NCI-H748 treated with DMSO at 0.1 percent for 48 hours (cell line): ENCODE results near the gene MSMP.

Source experiments
- DNase-seq: peaks from one replicate; lab custom pipeline; 2025; lab: John Stamatoyannopoulos, UW

MSMP gene

GRCh38 chr9:35743880-35744518, 10.1 kb downstream of the MSMP start:
- no peak for DNase-seq

- no peak for DNase-seq
Observed at GRCh38 chr9:35743452-35743851, 10.6 kb downstream of the MSMP start.

GRCh38 chr9:35741740-35742139, 12.3 kb downstream of the MSMP start:
- DNase-seq = no peak

DNA sequence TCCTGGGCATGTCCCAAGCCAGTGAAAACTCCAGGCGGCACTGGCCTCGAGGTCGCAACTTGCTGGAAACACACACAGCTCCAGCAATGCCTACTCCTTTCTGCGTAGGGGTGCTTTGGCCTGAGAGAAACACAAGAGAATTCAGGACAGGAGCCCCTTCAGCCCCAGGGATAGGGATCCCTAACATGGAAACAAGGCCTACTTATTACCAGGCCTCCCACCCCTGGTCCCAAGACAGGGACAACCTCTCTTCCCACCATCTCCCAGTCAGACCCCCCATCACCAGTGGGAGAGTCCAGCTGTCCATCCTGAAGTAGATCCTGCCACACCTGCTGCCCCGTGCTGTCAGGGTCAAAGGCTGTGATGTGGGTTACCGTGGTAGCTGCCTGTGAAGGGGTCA, 13.8 kb downstream of the MSMP start:
- no peak for DNase-seq

GRCh38 chr9:35738924-35739323, 15.2 kb downstream of the MSMP start:
- DNase-seq = no peak

DNA sequence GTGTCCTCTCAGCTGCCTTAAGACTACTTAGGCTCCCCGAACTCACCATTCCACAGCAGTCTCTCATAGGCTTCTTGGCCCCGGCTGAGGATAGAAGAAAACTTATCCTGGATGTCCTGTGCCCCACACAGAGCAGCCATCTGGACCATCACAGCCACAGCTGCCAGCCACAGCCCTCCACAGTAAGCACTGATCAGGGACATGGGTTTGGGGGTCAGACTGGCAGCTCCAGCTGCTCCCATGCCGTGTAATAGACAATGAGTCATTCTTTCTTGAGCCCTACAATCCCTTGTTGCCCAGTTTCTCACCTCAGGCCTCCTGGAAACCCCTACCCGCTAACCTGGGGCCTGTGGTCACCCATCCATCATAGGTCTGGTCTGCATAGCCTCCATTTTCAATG, 15.9 kb downstream of the MSMP start:
- no peak for DNase-seq

DNA sequence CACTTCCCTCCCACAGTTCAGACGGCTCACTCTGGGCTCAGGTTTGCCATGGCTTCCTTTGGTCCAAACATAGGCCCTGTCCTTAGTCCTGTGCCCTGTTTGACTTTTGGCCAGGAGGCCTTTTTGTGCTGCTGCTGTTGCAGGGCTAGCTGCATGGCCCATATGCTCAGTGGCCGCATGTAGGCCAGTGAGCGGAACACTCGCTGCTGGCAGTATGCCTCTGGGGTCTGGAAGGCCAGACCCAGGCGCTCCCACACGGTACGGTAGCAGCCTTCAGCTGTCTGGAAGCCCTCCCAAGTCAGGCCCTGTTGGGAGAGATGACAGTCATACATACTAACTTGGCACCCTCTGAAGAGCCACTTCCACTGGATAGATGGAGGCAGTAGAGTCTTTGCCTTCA, 16.9 kb downstream of the MSMP start:
- DNase-seq = no peak

DNA sequence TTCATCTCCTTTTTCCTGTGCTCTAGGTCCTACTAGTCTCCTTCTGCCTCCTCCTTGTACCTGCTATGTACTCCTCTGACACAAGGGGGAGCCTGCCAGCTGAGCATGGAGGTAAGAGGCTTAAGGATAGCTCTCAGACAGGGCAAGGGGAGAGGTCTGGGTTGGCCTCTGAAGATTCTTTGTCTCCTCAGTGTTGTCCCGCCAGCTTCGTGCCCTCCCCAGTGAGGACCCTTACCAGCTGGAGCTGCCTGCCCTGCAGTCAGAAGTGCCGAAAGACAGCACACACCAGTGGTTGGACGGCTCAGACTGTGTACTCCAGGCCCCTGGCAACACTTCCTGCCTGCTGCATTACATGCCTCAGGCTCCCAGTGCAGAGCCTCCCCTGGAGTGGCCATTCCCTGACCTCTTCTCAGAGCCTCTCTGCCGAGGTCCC, 17.9 kb downstream of the MSMP start:
- DNase-seq = peak; percentile 10

GRCh38 chr9:35734096-35734495, 20.0 kb downstream of the MSMP start:
- DNase-seq = no peak

DNA sequence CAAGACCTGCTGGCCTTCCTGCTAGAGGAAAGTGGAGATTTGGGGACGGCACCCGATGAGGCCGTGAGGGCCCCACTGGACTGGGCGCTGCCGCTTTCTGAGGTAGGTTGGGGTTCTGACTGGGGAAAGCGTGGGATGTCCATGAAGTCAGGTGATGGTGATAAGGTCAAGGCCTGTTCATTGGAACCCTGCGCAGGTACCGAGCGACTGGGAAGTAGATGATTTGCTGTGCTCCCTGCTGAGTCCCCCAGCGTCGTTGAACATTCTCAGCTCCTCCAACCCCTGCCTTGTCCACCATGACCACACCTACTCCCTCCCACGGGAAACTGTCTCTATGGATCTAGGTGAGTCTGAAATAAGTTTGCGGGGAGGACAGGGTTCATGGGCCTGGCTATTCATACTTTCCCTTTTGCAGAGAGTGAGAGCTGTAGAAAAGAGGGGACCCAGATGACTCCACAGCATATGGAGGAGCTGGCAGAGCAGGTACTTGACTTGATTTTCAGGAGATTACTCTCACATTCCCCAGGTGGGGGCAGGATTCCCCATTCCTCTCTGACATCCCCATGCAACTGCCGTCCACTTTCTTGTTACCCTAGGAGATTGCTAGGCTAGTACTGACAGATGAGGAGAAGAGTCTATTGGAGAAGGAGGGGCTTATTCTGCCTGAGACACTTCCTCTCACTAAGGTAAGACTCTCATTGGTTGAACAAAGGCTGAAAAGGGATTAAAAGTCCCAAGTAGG, 21.1 kb downstream of the MSMP start:
- DNase-seq = peak; percentile 35

DNA sequence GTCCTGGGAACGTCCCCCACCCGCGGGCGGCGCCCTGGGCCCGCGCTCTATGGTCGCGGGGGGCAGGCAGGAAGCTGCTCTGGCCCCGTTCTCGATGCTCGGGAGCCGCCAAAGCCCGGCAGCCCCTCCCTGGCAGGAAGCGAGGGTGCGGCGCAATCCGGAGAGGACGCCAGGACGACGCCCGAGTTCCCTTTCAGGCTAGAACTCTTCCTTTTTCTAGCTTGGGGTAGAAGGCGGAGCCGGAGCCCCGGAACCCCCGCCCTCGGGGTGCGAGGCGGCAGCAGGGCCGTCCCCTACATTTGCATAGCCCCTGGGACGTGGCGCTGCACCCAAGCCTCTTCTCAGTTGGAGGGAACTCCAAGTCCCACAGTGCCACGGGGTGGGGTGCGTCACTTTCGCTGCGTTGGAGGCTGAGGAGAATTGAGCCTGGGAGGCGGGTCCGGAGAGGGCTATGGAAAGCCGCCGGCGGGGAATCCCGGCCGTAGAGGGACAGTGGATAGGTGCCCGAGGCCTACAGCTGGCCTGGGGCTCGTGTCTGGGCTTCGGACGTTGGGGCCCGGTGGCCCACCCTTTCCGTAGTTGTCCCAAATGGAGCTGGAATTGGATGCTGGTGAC, 21.8 kb downstream of the MSMP start, which contains the start of the genes CREB3 and TLN1:
TSS of gene CREB3 (plus strand) at position 482 of the 615 bp plus-strand sequence. CDS start at position 589, 107 bp downstream.
TSS of gene TLN1 (minus strand) at position 11 of the 615 bp plus-strand sequence. CDS start 6,501 bp downstream, outside the sequence.
- peak; percentile 86 for DNase-seq

- DNase-seq = no peak
Observed at GRCh38 chr9:35731415-35732184, 22.5 kb downstream of the MSMP start.

GRCh38 chr9:35730486-35730854, 23.6 kb downstream of the MSMP start:
- DNase-seq = no peak

GRCh38 chr9:35729700-35730485, 24.2 kb downstream of the MSMP start:
- DNase-seq = no peak

GRCh38 chr9:35729101-35729500, 25.0 kb downstream of the MSMP start:
- no peak for DNase-seq

DNA sequence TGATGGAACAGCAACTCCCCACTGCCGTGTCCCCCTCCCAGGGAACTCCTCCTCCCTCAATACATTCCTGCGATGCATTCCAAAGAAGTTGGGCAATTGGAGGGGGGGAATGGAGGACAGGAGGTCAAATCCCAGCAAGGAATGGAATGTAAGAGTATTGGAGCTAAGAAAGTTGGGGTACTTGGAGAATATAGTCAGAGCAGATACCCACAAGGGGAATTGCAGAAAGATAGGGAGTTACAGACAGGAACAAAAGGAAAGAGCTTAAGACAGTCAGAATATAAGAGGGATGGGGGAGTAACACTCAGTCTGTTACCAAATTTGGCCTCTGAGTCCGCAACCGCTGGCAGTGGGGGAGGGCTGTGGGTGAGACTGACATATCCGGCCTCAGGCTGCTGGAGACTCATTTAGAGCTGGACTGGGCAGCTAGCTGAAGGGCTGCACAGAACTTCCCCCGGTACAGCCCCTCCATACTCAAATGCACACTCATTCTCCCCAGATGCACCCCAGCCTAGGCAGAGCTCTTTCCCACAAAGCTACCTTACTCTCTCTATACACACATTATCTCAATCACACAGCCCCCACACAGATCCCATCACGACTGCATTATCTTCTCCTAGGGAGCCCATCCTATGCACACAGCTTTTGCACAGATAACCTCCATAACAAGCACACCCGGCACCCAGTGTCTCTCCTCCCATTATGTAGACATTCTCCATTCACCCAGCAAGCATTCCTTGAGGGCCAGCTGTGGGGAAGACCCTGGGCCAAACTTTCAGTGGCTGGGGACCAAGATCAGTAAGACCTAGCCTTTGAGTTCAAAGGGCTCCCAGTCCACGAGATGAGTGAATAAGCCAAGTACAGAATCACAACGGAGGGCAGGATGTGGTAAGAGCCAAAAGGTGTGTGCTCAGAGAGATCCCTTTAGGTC, 25.8 kb downstream of the MSMP start:
- DNase-seq = no peak

DNA sequence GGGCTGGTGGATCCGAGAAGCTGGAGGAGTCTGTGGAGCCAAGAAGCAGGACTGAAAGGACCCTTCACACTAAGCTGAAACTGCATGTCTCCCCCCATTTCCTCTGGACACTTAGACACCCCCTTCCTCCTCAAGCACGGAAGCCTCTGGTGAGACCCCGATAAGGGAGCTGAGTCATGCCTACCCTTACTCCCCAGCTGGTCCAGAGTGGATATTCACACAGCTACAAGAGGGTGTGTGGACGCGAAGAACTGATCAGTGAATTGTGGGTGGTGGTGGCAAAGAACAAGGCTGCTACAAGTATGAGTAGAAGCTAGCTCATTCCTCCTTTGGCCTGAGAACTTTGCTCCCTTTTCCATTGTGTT, 26.4 kb downstream of the MSMP start:
- DNase-seq = no peak

GRCh38 chr9:35726931-35727330, 27.1 kb downstream of the MSMP start:
- DNase-seq = no peak

DNA sequence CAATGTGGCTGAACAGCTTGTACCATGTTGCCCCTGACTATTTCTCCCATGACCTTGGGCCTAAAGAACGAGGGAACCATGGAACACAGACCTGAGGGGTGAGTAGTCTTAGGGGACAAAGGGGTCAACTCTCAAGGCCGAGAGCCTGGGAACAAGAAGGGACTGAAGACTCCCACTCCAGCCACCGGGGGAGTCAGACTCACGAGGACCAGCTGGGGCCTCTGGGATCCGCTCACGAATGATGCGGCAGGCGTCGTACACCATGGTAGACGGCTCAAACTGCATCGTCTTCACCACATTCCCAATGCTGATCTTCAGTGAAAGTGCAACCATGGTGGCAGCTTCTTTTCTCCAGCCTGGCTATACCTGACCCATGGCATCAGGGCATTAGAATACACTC, 28.7 kb downstream of the MSMP start:
- DNase-seq = no peak

DNA sequence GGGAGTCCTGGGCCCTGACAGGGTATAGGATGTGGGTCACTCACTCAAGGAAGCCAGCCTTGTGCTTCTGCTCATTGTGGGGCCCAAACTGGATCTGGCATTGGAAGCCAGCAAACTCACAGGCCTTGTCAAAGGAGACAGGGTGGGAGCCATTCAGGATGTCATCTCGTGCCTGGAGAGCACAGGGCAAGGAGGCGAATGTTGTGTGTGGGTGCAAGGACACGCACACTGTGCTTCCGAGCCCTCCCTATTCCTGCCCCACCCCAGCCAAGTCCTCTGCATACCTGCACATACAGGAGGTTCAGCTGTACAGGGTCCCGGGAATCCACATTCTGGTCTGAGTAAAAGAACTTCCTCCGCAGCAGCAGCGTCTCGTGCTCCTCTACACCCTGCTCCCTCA, 30.2 kb downstream of the MSMP start:
- DNase-seq = no peak

DNA sequence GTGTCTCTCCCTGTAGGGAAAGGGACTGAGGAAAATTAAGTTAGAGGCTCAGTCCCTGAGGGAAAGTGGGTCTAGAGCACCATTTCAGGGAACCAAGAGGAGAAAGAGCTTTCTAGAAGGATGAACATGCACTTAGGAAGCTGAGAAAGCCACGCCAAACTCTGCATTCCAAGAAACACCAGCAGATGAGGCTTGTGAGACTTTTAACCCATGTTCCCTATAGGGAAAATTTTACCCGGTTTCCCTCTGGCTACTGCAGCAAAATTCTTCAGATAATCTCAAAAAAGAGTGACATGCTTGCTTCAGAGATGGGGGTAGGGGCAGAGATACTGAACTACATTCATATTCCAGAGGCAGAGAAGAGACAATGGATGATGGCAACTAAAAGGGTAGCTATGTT, 30.6 kb downstream of the MSMP start:
- no peak for DNase-seq
